ENCODE data around the gene METTL25. TPM values are rescaled to one million over a fixed set of nuclear protein-coding genes. Genes with fewer than 3 reads are reported as not detected.

METTL25 gene
- polyA plus RNA-seq, 2 of the 4 experiments (the other 2 are of a cell fraction), result 3.8 to 6.3 TPM

- H3K27ac ChIP-seq, result no peak overlapping the region
- H3K4me3 ChIP-seq, result no peak overlapping the region
- H3K9me3 ChIP-seq, result no peaks in the 10 kb centered on the region
- H3K4me2 ChIP-seq, result no peak overlapping the region
- ATAC-seq, result no peak
- no peak for FAIRE-seq
- WGBS (ENCODE audit: missing lambda C conversion rate), result 53% methylated on average over 1 of the region's 1 CpG
- H3K4me1 ChIP-seq, result no peaks in the 10 kb centered on the region
- TF ChIP-seq CHD2 (IDR thresholded peaks at IDR 0.05; ENCODE audit: low read length, partially characterized antibody), result no peak
- TF ChIP-seq USF2 (IDR thresholded peaks at IDR 0.05), result no peak
- TF ChIP-seq CBX8 (IDR thresholded peaks at IDR 0.05), result no peak
- no peak for TF ChIP-seq HEYL (CRISPR knock-in tag; IDR thresholded peaks at IDR 0.05)
- TF ChIP-seq NR3C1 (IDR thresholded peaks at IDR 0.05), result no peak
- no peak for TF ChIP-seq ELK1 (IDR thresholded peaks at IDR 0.05; ENCODE audit: low read depth, low read length)
- no peak for TF ChIP-seq EHMT2 (IDR thresholded peaks at IDR 0.05; ENCODE audit: low read depth)
- CTCF ChIA-PET, result no interaction called here
- no peak for DNase-seq (ENCODE audit: low read depth in 1 of 2, low spot score in 1 of 2)
- POLR2A ChIA-PET, result no interaction called here
Measured at GRCh38 chr12:82514880-82515279, 156.6 kb downstream of the METTL25 start.

GRCh38 chr12:82515652-82516051 lies 157.3 kb downstream of the METTL25 start:
- ATAC-seq, result no peak
- 25% methylated on average over 2 of the region's 2 CpGs for WGBS (ENCODE audit: missing lambda C conversion rate)
- no peak overlapping the region for H3K4me3 ChIP-seq
- ChIA-PET POLR2A (no interaction called here), CTCF (no interaction called here)
- no peak for FAIRE-seq
- H3K27ac ChIP-seq, result no peak overlapping the region
- no peaks in the 10 kb centered on the region for H3K4me1 ChIP-seq
- H3K4me2 ChIP-seq, result no peak overlapping the region
- no peaks in the 10 kb centered on the region for H3K9me3 ChIP-seq
- TF ChIP-seq HES2 (IDR thresholded peaks at IDR 0.05) (no peak), HOXB5 (CRISPR knock-in tag; IDR thresholded peaks at IDR 0.05) (no peak), RNF2 (IDR thresholded peaks at IDR 0.05; ENCODE audit: borderline replicate concordance, low read depth) (no peak), HMGXB4 (CRISPR knock-in tag; IDR thresholded peaks at IDR 0.05; ENCODE audit: borderline replicate concordance) (no peak), PHF8 (IDR thresholded peaks at IDR 0.05; ENCODE audit: borderline replicate concordance, low read depth) (no peak), NR3C1 (IDR thresholded peaks at IDR 0.05) (no peak), CHD2 (IDR thresholded peaks at IDR 0.05; ENCODE audit: low read length, partially characterized antibody) (no peak), EHF (CRISPR knock-in tag; IDR thresholded peaks at IDR 0.05) (no peak), HOXA7 (CRISPR knock-in tag; IDR thresholded peaks at IDR 0.05) (no peak), POLR2AphosphoS2 (conservative IDR thresholded peaks at IDR 0.05; ENCODE audit: low read length) (no peak), CHD4 (IDR thresholded peaks at IDR 0.05; ENCODE audit: borderline replicate concordance) (no peak), BHLHE40 (IDR thresholded peaks at IDR 0.05; ENCODE audit: low read depth, low read length) (no peak), TFCP2L1 (CRISPR knock-in tag; IDR thresholded peaks at IDR 0.05) (no peak), GATA3 (IDR thresholded peaks at IDR 0.05; ENCODE audit: borderline replicate concordance) (no peak), HOXB13 (CRISPR knock-in tag; IDR thresholded peaks at IDR 0.05; ENCODE audit: low read depth) (no peak), RCOR1 (IDR thresholded peaks at IDR 0.05; ENCODE audit: low read depth, low read length) (no peak)
- no peak for DNase-seq (ENCODE audit: low read depth in 1 of 2, low spot score in 1 of 2)

- Histone ChIP-seq H3K4me2 (no peak overlapping the region), H3K4me1 (no peaks in the 10 kb centered on the region), H3K27ac (no peak overlapping the region), H3K9me3 (no peaks in the 10 kb centered on the region), H3K4me3 (no peak overlapping the region)
- DNase-seq (ENCODE audit: low read depth in 1 of 2, low spot score in 1 of 2) (peak in 1 of 2 experiments; percentile 52), FAIRE-seq (no peak), ATAC-seq (peak; percentile 76 to 94; a peak in 5 of 6 replicates)
- TF ChIP-seq SMC3 (IDR thresholded peaks at IDR 0.05), result peak; percentile 30; the same call in 2 of the 3 replicates
- TF ChIP-seq HMGXB4 (CRISPR knock-in tag; IDR thresholded peaks at IDR 0.05; ENCODE audit: borderline replicate concordance), result no peak
- TF ChIP-seq RAD21 (conservative IDR thresholded peaks at IDR 0.05 in 1 of 2, IDR thresholded peaks at IDR 0.05 in 1 of 2), result peak in 1 of 2 experiments; percentile 47; a peak in 2 of 5 replicates
- no peak for TF ChIP-seq NPAS2 (CRISPR knock-in tag; IDR thresholded peaks at IDR 0.05; ENCODE audit: borderline replicate concordance)
- no peak for TF ChIP-seq USF2 (IDR thresholded peaks at IDR 0.05)
- TF ChIP-seq CTCF (IDR thresholded peaks at IDR 0.05), result peak; percentile 37
- TF ChIP-seq HOXB13 (CRISPR knock-in tag; IDR thresholded peaks at IDR 0.05; ENCODE audit: low read depth), result no peak
- ChIA-PET CTCF (interaction anchor here (0.9 to 1.2 kb wide), 3 partner anchors 11 to 119 kb away, joined by 3 to 5 read pairs (median 3); no protein-coding TSS in a partner anchor), POLR2A (no interaction called here)
Measured at GRCh38 chr12:82517027-82517426, 158.7 kb downstream of the METTL25 start.

Measured in A549 (cell line).